Keratinocyte (primary cell): ENCODE results near the gene GRB10. TPM values are rescaled to one million over a fixed set of nuclear protein-coding genes. Genes with fewer than 3 reads are reported as not detected.

Experiments
- DNase-seq: peaks from one replicate; pipeline ENCODE4 v3.0.0-alpha.2; 2011; ENCODE audit warnings: low read depth, missing footprints, low spot score
- FAIRE-seq: peaks from 2 replicates; lab custom pipeline; 2011; peaks lifted over from hg19 to GRCh38; lab: Jason Lieb, UNC
- H2AFZ ChIP-seq: 2 replicates; pipeline ENCODE4 v1.6.0; 2012; ENCODE audit warnings: low read length, control low read depth, inconsistent platforms; ENCODE audit not compliant: control insufficient read depth
- H3K27ac ChIP-seq: 2 replicates; pipeline ENCODE4 v1.5.1; 2011; ENCODE audit warnings: low read length; ENCODE audit not compliant: control insufficient read depth, insufficient read depth
- H3K27me3 ChIP-seq: 3 replicates; pipeline ENCODE4 v1.6.0; 2011; ENCODE audit warnings: low read length; ENCODE audit not compliant: control insufficient read depth, insufficient read depth; ENCODE audit errors: extremely low read depth
- H3K36me3 ChIP-seq, 2 experiments: 2 replicates in 1 of 2; 3 replicates in 1 of 2; pipeline ENCODE4 v1.5.1; 2011; ENCODE audit warnings: low read length in 2 of 2, mild to moderate bottlenecking in 1 of 2; ENCODE audit not compliant: control insufficient read depth in 2 of 2, insufficient read depth in 2 of 2; ENCODE audit errors: extremely low read depth in 1 of 2
- H3K4me1 ChIP-seq: 3 replicates; pipeline ENCODE4 v1.5.1; 2011; ENCODE audit warnings: low read length; ENCODE audit not compliant: control insufficient read depth, insufficient read depth; ENCODE audit errors: extremely low read depth
- H3K4me2 ChIP-seq: 3 replicates; pipeline ENCODE4 v1.6.0; 2011; ENCODE audit warnings: low read depth, low read length; ENCODE audit not compliant: control insufficient read depth, insufficient read depth; ENCODE audit errors: extremely low read depth
- H3K4me3 ChIP-seq, 3 experiments: fragments of 200-600 bp in 1 of 3; sonication (generic) in 1 of 3; 2 replicates in 2 of 3; 3 replicates in 1 of 3; pipeline ENCODE4 v1.5.1; 2011 to 2016; ENCODE audit warnings: low read length in 3 of 3, mild to moderate bottlenecking in 3 of 3, control low read depth in 2 of 3, inconsistent platforms in 1 of 3, low read depth in 1 of 3, mixed read lengths in 1 of 3, mixed run types in 1 of 3, moderate library complexity in 1 of 3; ENCODE audit not compliant: control insufficient read depth in 2 of 3, insufficient read depth in 2 of 3; ENCODE audit errors: extremely low read depth in 1 of 3
- H3K79me2 ChIP-seq: 2 replicates; pipeline ENCODE4 v1.6.0; 2012; ENCODE audit warnings: low read length; ENCODE audit not compliant: control insufficient read depth, insufficient read depth
- H3K9ac ChIP-seq: 3 replicates; pipeline ENCODE4 v1.6.0; 2011; ENCODE audit warnings: low read length; ENCODE audit not compliant: control insufficient read depth, insufficient read depth; ENCODE audit errors: extremely low read depth
- H3K9me1 ChIP-seq: 3 replicates; pipeline ENCODE4 v1.6.0; 2011; ENCODE audit warnings: low read length; ENCODE audit not compliant: control insufficient read depth, insufficient read depth; ENCODE audit errors: extremely low read depth
- H3K9me3 ChIP-seq: 2 replicates; pipeline ENCODE4 v1.5.1; 2012; ENCODE audit warnings: low read depth, low read length; ENCODE audit not compliant: control insufficient read depth
- H4K20me1 ChIP-seq: 3 replicates; pipeline ENCODE4 v1.6.0; 2011; ENCODE audit warnings: low read length; ENCODE audit not compliant: control insufficient read depth, insufficient read depth; ENCODE audit errors: extremely low read depth
- CTCF ChIP-seq, 3 experiments: IDR thresholded peaks in 1 of 3; conservative IDR thresholded peaks in 1 of 3; optimal IDR thresholded peaks in 1 of 3; 2 replicates in 2 of 3; 3 replicates in 1 of 3; pipeline versions ENCODE3 to v1.5.1; 2011; ENCODE audit warnings: low read length in 3 of 3, mild to moderate bottlenecking in 3 of 3, moderate library complexity in 2 of 3, control low read depth in 1 of 3, inconsistent platforms in 1 of 3; ENCODE audit not compliant: insufficient read depth in 2 of 3; ENCODE audit errors: extremely low read depth in 1 of 3
- EZH2 ChIP-seq: IDR thresholded peaks from one replicate; pipeline ENCODE4 v1.6.1; 2012; ENCODE audit warnings: inconsistent platforms, mild to moderate bottlenecking, low read length, moderate library complexity
- dilution Hi-C: fragments of 300-500 bp; cut with MboI; formaldehyde crosslinking; loops from one replicate; pipeline ENCODE4 v1.7.0; 2020; ENCODE audit warnings: low sequenced_read_pairs; ENCODE audit not compliant: extremely low pct_ligation_motif_present
- polyA plus RNA-seq, 5 experiments: library from polyadenylated mRNA; depleted of rRNA in 3 of 5; stranded (reverse) in 3 of 5; stranded (forward) in 1 of 5; unstranded in 1 of 5; fragments of >200 nt; gene quantifications; 1 replicate in 1 of 5; 2 replicates in 3 of 5; 3 replicates in 1 of 5; pipeline versions ENCODE4 v1.2.1 to v1.2.3, GENCODE V29; 2011 to 2012; ENCODE audit warnings: missing spikeins in 2 of 5, low read depth in 1 of 5, low replicate concordance in 1 of 5

GRB10 gene
- polyA plus RNA-seq, 1 donor (not counting 4 experiments of a cell fraction or from before 2014, with no cell fraction given): 4.4 TPM

DNA sequence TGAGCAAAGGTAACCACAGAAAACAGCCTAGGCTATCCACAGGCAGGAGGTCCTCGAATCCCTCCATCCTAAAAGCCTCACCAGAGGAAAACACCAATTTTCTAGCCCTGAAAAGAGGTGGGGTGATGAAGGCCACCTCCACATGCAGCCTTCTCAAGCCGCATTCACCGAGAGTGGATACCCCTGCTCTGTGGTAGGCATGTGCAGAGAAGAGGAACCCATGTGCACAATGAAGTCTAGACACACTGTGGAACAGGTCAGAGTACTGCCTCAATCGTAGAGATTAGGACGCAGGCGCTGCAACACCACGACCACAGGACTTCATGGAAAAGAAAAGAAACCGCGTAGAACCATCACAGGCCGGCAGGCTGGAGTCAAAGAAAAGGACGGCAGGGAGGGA lies 38.8 kb downstream of the GRB10 start:
- no peak overlapping the region for H2AFZ ChIP-seq
- H3K4me2 ChIP-seq: no peak overlapping the region
- no peak for FAIRE-seq
- TF ChIP-seq CTCF (optimal IDR thresholded peaks at IDR 0.05 in 1 of 3, IDR thresholded peaks at IDR 0.05 in 1 of 3, conservative IDR thresholded peaks at IDR 0.05 in 1 of 3; ENCODE audit: extremely low read depth in 1 of 3, insufficient read depth in 2 of 3, low read length in 3 of 3) (no peak), EZH2 (no peak)
- DNase-seq: no peak
- H3K4me1 ChIP-seq: no peaks in the 10 kb centered on the region
- H3K36me3 ChIP-seq: no peaks in the 10 kb centered on the region
- H3K9me1 ChIP-seq: no peaks in the 10 kb centered on the region
- H3K79me2 ChIP-seq: no peaks in the 10 kb centered on the region
- no peak overlapping the region for H3K27ac ChIP-seq
- no peaks in the 10 kb centered on the region for H3K9me3 ChIP-seq
- H3K4me3 ChIP-seq: no peak overlapping the region
- H4K20me1 ChIP-seq: peaks cover 3% of the 10 kb centered on the region
- dilution Hi-C loops: no loop called here
- no peaks in the 10 kb centered on the region for H3K27me3 ChIP-seq
- no peak overlapping the region for H3K9ac ChIP-seq

GRCh38 chr7:50743016-50743415 lies 39.7 kb downstream of the GRB10 start:
- H2AFZ ChIP-seq: no peak overlapping the region
- peaks cover 3% of the 10 kb centered on the region for H4K20me1 ChIP-seq
- TF ChIP-seq CTCF (optimal IDR thresholded peaks at IDR 0.05 in 1 of 3, IDR thresholded peaks at IDR 0.05 in 1 of 3, conservative IDR thresholded peaks at IDR 0.05 in 1 of 3; ENCODE audit: extremely low read depth in 1 of 3, insufficient read depth in 2 of 3, low read length in 3 of 3) (no peak), EZH2 (no peak)
- H3K79me2 ChIP-seq: no peaks in the 10 kb centered on the region
- no peak overlapping the region for H3K9ac ChIP-seq
- no peaks in the 10 kb centered on the region for H3K9me1 ChIP-seq
- H3K4me1 ChIP-seq: no peaks in the 10 kb centered on the region
- dilution Hi-C loops: no loop called here
- H3K27me3 ChIP-seq: no peaks in the 10 kb centered on the region
- no peaks in the 10 kb centered on the region for H3K9me3 ChIP-seq
- H3K4me2 ChIP-seq: no peak overlapping the region
- no peaks in the 10 kb centered on the region for H3K36me3 ChIP-seq
- no peak for FAIRE-seq
- no peak for DNase-seq
- no peak overlapping the region for H3K27ac ChIP-seq
- no peak overlapping the region for H3K4me3 ChIP-seq
